ENCODE data around the gene INPP5F. TPM values are rescaled to one million over a fixed set of nuclear protein-coding genes. Genes with fewer than 3 reads are reported as not detected.

Gene INPP5F
- total and polyA plus RNA-seq, 2 donors (not counting 1 experiment from before 2014, with no cell fraction given): 11.2 to 37.5 TPM

DNA sequence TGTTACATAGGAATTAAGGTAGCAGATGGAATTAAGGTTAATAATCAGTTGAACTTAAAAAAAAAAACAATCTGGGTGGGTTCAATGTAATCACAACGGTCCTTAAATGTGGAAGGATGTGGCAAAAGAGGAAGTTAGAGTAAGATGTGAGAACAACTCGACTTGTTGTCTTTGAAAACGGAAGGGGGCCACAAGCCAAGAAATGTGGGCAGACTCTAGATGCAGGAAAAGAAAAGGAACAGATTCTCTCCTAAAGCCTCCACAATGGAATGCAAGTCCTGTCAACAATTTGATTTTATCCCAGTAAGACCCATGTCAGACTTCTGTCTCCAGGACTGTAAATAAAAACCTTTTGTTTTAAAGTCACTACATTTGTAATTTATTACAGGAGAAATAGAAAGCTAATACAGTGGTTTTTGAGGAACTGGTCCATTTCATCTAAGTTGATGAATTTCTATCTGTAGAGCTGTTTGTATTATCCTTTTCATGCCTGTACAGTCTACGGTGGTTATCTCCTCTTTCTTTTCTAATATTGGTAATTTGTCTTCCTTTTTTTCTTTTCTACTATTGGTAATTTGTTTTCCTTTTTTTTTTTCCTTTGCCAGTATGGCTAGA, 138.2 kb downstream of the INPP5F start:
- H3K27ac ChIP-seq (ENCODE audit: low read length in 2 of 2): no peak overlapping the region
- TF ChIP-seq, protein P1, sequence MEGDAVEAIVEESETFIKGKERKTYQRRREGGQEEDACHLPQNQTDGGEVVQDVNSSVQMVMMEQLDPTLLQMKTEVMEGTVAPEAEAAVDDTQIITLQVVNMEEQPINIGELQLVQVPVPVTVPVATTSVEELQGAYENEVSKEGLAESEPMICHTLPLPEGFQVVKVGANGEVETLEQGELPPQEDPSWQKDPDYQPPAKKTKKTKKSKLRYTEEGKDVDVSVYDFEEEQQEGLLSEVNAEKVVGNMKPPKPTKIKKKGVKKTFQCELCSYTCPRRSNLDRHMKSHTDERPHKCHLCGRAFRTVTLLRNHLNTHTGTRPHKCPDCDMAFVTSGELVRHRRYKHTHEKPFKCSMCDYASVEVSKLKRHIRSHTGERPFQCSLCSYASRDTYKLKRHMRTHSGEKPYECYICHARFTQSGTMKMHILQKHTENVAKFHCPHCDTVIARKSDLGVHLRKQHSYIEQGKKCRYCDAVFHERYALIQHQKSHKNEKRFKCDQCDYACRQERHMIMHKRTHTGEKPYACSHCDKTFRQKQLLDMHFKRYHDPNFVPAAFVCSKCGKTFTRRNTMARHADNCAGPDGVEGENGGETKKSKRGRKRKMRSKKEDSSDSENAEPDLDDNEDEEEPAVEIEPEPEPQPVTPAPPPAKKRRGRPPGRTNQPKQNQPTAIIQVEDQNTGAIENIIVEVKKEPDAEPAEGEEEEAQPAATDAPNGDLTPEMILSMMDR (IDR thresholded peaks at IDR 0.05): no peak
- TF ChIP-seq EZH2 (IDR thresholded peaks at IDR 0.05; ENCODE audit: borderline replicate concordance, insufficient read depth, low read depth, low read length, poor library complexity, severe bottlenecking): no peak
- peaks cover 1 to 8% (median 3%) of the 10 kb centered on the region in 3 donors for H3K9me3 ChIP-seq (ENCODE audit: control extremely low read depth in 1 of 3, control insufficient read depth in 2 of 3, insufficient read depth in 1 of 3, low read length in 2 of 3)
- H3K36me3 ChIP-seq (replicated peaks in 1 of 2; ENCODE audit: control extremely low read depth in 1 of 2, control insufficient read depth in 1 of 2, extremely low read depth in 1 of 2, insufficient read depth in 2 of 2, low read length in 1 of 2): peaks cover 0 to 4% of the 10 kb centered on the region in 2 experiments
- Mint-ChIP-seq H3K4me3 (no peak overlapping the region), H3K27ac (no peak overlapping the region), H3K27me3 (no peaks in the 10 kb centered on the region), H3K4me1 (peaks cover 42% of the 10 kb centered on the region), H3K9me3 (ENCODE audit: insufficient read depth) (peaks cover 3% of the 10 kb centered on the region)
- no peak overlapping the region for H3K9ac ChIP-seq (ENCODE audit: low read length)
- H4K20me1 ChIP-seq (ENCODE audit: control insufficient read depth, insufficient read depth, low read length, poor library complexity, severe bottlenecking): peaks cover 62% of the 10 kb centered on the region
- peaks cover 3 to 11% of the 10 kb centered on the region in 2 donors for H3K4me1 ChIP-seq (ENCODE audit: control insufficient read depth in 2 of 2, insufficient read depth in 2 of 2, low read length in 2 of 2)
- no CpG with 5 or more reads among the region's 4 CpGs for WGBS (ENCODE audit: insufficient coverage)
- H3K4me3 ChIP-seq (ENCODE audit: control extremely low read depth in 1 of 5, extremely low read depth in 1 of 5, insufficient read depth in 1 of 5, low read depth in 2 of 5, low read length in 4 of 5): no peak overlapping the region
- DNase-seq: no peak
- no peaks in the 10 kb centered on the region for H3K27me3 ChIP-seq (replicated peaks in 1 of 4; ENCODE audit: control extremely low read depth in 1 of 4, control insufficient read depth in 3 of 4, insufficient read depth in 4 of 4, low read length in 3 of 4)
- ATAC-seq (ENCODE audit: low read depth): no peak
- H2AFZ ChIP-seq (ENCODE audit: insufficient read depth, low read depth, low read length, poor library complexity, severe bottlenecking): no peak overlapping the region
- ChIA-PET CTCF (interaction anchor here (0.7 to 7.4 kb wide), 6 partner anchors 9 to 254 kb away, joined by 3 to 153 read pairs (median 5); partner anchors contain the start of gene MCMBP), POLR2A (no interaction called here)
- H3K79me2 ChIP-seq (ENCODE audit: control insufficient read depth, insufficient read depth, low read length): peaks cover 93% of the 10 kb centered on the region
- H3K4me2 ChIP-seq (replicated peaks; ENCODE audit: low read depth, low read length, poor library complexity, severe bottlenecking): no peak overlapping the region
- intact Hi-C loops (cut with micrococcal nuclease): no loop called here

DNA sequence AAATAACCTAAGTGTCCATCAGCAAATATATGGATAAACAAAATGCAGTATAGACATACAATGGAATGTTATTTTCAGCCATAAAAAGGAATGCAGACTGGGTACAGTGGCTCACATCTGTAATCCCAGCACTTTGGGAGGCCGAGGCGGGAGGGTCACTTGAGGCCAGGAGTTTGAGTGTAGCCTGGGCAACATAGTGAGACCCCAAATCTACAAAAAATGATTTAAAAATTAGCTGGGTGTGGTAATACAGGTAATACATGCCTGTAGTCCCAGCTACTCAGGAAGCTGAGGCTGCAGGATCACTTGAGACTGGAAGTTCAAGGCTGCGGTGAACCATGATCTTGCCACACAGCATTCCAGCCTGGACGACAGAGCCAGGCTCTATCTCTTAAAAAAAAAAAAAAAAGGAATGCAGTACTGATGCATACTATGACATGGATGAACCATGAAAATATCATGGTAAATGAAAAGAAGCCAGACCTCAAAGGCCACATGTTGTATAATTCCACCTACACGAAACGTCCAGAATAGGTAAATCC, 139.9 kb downstream of the INPP5F start:
- Histone ChIP-seq H3K27me3 (replicated peaks in 1 of 4; ENCODE audit: control extremely low read depth in 1 of 4, control insufficient read depth in 3 of 4, insufficient read depth in 4 of 4, low read length in 3 of 4) (no peaks in the 10 kb centered on the region), H4K20me1 (ENCODE audit: control insufficient read depth, insufficient read depth, low read length, poor library complexity, severe bottlenecking) (peaks cover 67% of the 10 kb centered on the region), H3K4me2 (replicated peaks; ENCODE audit: low read depth, low read length, poor library complexity, severe bottlenecking) (no peak overlapping the region), H3K4me3 (ENCODE audit: control extremely low read depth in 1 of 5, extremely low read depth in 1 of 5, insufficient read depth in 1 of 5, low read depth in 2 of 5, low read length in 4 of 5) (no peak overlapping the region), H3K9me3 (ENCODE audit: control extremely low read depth in 1 of 3, control insufficient read depth in 2 of 3, insufficient read depth in 1 of 3, low read length in 2 of 3) (peaks cover 1 to 8% (median 3%) of the 10 kb centered on the region in 3 donors), H3K9ac (ENCODE audit: low read length) (no peak overlapping the region), H3K4me1 (ENCODE audit: control insufficient read depth in 2 of 2, insufficient read depth in 2 of 2, low read length in 2 of 2) (peaks cover 4 to 9% of the 10 kb centered on the region in 2 donors), H3K79me2 (ENCODE audit: control insufficient read depth, insufficient read depth, low read length) (peaks cover 100% of the 10 kb centered on the region), H2AFZ (ENCODE audit: insufficient read depth, low read depth, low read length, poor library complexity, severe bottlenecking) (no peak overlapping the region), H3K27ac (ENCODE audit: low read length in 2 of 2) (no peak overlapping the region), H3K36me3 (replicated peaks in 1 of 2; ENCODE audit: control extremely low read depth in 1 of 2, control insufficient read depth in 1 of 2, extremely low read depth in 1 of 2, insufficient read depth in 2 of 2, low read length in 1 of 2) (peaks cover 0 to 4% of the 10 kb centered on the region in 2 experiments)
- intact Hi-C loops (cut with micrococcal nuclease): no loop called here
- ChIA-PET POLR2A (no interaction called here), CTCF (no interaction called here)
- ATAC-seq (ENCODE audit: low read depth) (no peak), DNase-seq (no peak)
- H3K27me3 Mint-ChIP-seq: no peaks in the 10 kb centered on the region
- H3K4me3 Mint-ChIP-seq: no peak overlapping the region
- whole genome bisulfite sequencing (ENCODE audit: insufficient coverage): 96% methylated on average over 4 of the region's 6 CpGs
- no peak overlapping the region for H3K27ac Mint-ChIP-seq
- H3K9me3 Mint-ChIP-seq (ENCODE audit: insufficient read depth): peaks cover 3% of the 10 kb centered on the region
- H3K4me1 Mint-ChIP-seq: peaks cover 40% of the 10 kb centered on the region
- no peak for TF ChIP-seq EZH2 (IDR thresholded peaks at IDR 0.05; ENCODE audit: borderline replicate concordance, insufficient read depth, low read depth, low read length, poor library complexity, severe bottlenecking)
- TF ChIP-seq, protein P1 (IDR thresholded peaks at IDR 0.05): no peak

Measured in B cell (primary cell).